Activated CD8-positive, alpha-beta memory T cell treated with anti-CD3 and anti-CD28 coated beads, Interleukin-2, amount 50 U/mL, for 48 hours (primary cell): ENCODE data around the gene HNF4A.
"Not testable (repeated sequence)": the region's sequence is repeated elsewhere in the genome, so short reads cannot be mapped to it uniquely, and the experiment has no call there.

Experiments used
- DNase-seq: peaks from one replicate; pipeline ENCODE4 v3.0.0-alpha.2; 2020

HNF4A gene

DNA sequence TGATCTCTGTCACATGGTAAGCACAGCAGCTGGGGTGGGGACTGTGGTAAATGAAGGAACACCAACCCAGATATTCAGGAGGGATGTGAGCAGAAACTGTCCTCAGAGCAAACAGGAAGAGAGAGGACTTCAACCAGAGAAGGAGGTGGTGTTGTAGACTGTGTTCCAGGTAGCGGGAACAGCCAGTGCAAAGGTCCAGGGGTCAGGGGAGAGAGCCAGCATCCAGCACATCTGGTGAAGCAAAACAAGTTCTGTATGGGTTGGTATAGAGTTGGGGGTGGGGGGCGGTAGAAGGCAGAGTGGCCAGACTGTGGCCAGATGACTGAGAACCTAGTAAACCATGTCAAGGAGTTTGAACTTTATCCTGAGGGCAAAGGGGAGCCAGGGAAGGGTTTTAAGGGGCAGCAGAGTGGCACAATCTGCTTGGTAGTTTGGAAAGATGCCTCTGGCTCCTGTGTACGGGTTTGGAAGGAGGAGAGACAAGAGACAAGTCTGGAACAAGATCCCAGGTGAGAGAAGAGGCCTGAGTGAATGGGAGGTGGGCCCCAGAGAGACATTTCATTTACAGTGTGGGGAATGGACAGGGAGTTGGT, 92.4 kb downstream of the HNF4A start:
- DNase-seq: no peak

DNA sequence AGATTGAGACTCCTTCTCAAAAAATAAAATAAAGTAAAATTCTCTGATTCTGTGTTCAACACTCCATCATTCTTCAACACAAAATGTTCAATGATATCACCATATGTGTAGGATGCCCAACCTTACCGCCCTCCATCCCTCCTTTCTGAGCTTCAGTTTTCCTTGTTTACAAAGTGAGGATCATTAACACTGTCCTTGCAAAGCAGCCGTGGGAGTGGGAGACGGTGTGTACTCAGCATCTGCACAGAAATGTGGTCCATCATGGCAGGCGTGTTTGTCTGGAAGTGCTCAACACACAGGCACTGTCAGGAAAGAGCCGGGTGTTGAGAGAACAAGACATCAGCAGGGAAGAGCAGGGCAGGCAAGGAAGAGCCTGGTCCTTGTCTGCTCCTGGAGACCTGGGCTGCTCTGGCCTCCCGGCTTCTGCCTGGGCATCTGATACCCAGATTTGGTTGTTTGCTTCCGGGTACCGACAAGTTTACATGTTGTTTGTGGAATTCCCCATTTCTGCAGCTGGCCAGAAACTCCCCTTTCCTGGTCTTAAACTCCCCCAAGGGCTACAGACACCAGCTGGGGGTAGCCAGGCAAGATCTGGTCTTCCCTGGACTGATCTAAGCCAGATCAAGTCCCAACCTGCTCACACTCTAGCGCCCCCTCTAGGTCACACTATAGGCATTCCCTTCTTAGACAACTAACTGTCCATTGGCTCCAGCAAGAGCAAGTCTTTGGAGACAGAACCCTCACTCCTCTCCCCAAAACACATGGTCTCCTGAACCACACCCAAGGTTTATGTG, 93.5 kb downstream of the HNF4A start:
- no peak for DNase-seq

DNA sequence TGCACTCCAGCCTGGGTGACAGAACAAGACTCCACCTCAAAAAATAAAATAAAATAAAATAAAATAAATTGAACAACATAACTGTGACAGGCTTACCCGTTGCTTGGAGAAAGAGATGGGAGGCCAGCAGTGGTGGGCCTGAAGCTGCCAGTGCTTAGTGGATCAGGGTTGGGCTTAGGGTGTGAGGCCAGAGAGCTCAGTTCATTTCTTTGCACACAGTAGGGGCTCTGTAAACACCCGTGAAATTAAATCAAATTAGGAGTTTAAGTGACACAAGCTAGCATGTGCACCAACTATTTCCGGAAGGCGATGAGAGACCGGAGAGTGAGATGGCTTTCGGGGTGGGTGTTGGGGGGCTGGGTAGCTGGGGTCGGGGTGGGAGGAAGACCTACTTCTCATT, 94.4 kb downstream of the HNF4A start:
- no peak for DNase-seq

DNA sequence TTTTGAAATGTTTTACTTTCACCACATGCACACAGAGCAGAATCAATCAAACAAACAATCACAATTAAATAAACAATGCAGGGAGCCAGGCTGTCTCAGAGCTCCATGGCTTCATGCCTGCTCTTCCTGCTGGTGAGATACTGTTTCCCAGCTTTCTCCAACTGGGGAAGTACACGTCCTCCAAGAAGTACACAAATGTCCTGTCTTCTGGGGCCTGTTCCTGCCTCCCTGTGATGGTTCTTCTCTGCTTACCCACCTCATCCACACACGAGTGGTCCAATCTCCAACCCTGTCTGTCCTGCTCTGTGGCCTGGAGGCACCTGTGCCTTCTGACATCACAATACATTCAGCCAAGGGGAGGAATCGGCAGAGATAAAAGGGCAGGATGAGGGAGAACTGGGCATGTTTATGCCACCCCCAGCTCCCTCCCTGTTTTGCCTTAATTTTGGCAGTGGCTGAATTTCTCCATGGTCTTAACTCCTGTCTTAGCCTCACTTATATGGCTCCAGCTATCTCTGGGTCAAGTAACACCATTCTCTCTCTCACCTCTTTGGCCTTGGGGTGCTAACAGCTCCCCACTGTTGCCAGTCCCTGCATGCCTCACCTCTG, 94.9 kb downstream of the HNF4A start:
- no peak for DNase-seq

DNA sequence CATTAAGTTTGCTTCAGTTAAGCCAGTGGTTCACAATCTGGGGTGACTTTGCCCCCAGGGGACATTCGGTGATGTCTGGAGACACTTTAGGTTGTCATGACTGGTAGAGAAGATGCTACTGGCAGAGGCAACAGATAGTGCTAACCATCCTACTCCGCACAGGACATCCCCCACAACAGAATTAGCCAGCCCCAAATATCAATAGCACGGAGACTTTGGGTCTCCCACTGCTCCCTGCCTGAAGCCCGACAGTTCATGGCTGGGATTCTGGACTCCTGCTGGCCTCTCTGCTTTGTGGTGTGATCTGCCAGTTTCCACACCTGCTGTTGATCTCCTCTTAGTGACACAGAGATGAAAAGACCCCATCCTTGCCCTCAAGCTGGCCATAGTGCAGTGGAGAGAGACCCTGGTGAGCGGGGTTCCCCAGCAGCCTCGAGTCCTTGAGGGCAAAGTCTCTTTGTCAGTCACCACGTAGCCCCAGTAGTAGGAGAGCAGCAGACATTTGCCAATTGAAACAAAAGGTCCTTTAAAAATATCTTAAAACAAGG, 95.5 kb downstream of the HNF4A start:
- DNase-seq: no peak

- no peak for DNase-seq
Measured at GRCh38 chr20:44454306-44454963, 98.9 kb downstream of the HNF4A start.

DNA sequence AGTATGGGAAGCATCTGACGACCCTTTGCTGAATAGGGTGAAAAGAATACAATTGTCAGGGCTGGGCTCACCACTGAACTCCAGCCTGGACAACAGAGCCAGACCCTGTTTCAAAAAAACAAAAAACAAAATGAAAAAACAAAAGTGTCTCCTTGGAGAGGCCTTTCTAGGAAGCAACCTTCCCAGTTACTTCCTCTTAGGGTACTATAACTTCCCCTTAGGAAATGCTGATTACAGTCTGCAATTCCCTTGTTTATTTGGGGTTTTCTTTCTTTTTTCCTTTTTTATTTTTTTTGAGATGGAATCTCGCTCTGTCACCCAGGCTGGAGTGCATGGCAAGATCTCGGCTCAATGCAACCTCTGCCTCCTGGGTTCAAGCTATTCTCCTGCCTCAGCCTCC, 99.6 kb downstream of the HNF4A start:
- DNase-seq: no peak

DNA sequence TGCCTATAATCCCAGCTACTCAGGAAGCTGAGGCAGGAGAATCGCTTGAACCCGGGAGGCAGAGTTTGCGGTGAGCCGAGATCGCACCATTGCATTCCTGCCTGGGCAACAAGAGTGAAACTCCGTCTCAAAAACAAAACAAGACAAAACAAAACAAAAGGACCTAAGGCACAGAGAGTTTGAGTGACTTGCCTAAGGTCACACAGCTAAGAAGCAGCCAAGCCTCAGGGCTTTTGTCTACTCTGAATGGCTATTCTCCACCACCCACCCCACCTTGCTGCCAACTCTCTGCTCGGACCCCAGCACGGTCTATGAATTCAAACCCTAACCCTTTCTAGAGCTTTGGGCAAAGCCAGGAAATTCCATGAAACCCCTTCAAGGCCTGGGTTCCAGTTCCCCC, 101.1 kb downstream of the HNF4A start:
- no peak for DNase-seq

- DNase-seq: no peak
Measured at GRCh38 chr20:44457016-44457415, 101.5 kb downstream of the HNF4A start.

DNA sequence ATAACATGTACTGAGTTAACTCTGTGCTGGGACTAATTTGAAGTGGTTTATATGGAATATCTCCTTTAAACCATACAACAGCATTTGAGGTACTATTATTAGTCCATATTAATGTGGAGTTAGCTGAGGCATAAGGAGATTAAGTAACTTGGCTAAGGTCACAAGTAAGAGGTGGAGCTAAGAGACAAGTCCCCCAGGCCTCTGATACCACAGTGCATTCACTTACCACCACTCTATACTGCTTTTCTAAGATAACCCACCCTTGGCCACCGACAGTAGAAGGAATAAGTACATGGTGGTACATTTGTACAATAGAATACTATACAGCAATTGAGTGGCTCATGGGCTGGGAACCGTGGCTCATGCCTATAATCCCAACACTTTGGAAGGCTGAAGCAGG, 103.8 kb downstream of the HNF4A start:
- DNase-seq: no peak

GRCh38 chr20:44460795-44461141, 105.3 kb downstream of the HNF4A start:
- no peak for DNase-seq

DNA sequence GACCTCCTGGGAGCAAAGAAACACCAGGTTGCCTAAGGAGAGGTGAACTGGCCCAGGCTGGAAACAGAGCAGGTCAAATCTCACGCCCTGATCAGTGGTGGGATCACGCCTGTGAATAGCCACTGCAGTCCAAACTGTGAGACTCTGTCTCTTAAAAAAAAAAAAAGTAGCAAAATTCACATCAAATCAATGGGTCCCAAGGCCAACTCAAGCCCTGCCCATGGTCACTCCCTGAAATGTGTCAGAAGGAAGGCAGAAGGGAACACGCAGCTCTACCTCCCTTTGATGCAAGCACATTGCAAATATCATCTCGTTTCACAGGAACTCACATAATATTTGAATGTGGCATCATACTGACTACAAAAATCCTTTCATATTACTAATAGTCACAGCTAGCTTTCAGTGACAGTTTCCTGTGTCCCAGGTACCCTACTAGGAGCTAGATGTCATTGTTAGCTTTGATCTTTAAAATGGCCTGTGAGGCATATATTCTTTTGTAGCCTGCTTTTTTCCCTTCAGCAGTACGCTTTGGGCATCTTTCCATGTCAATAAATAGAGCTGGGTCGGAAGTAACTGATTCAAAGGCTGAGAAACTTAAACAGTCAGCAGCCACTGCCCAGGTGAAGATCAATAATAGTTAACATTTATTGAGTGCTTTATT, 105.8 kb downstream of the HNF4A start:
- DNase-seq: no peak

DNA sequence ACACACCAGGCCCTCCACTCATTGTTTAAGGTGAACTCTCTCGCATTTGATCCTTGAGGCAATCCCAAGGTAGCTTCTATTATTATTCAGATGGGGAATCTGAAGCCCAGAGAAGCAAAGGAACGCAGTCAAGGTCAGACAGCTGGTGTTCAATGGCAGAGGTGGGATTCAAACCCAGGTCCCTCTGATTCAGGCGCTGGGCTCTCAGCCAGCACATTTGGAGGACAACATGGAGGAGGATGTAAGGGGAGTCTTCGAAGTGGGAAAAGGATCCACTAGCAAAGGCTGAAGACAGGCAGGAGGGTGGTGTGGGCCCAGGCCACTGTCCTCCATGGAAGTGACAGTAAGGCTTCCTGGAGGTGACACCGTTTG, 106.3 kb downstream of the HNF4A start:
- DNase-seq: no peak

GRCh38 chr20:44463466-44463865, 108.0 kb downstream of the HNF4A start:
- no peak for DNase-seq

DNA sequence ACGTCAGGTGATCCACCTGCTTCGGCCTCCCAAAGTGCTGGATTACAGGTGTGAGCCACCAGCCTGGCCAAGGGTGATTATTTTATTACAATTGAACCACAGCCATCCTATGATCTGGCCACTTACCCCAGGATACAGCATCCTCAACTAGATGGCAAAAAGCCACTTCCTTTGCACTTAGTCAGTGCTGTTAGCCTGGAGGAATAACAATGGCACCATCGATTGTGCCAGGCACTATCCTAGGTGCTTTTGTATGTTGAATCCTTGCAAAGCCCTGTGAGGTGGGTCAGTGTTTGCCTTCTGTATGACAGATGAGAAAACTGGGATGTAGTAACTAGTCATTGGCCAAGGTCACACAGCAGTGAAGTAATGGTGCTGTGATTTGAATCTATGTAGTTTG, 109.0 kb downstream of the HNF4A start:
- DNase-seq: no peak

DNA sequence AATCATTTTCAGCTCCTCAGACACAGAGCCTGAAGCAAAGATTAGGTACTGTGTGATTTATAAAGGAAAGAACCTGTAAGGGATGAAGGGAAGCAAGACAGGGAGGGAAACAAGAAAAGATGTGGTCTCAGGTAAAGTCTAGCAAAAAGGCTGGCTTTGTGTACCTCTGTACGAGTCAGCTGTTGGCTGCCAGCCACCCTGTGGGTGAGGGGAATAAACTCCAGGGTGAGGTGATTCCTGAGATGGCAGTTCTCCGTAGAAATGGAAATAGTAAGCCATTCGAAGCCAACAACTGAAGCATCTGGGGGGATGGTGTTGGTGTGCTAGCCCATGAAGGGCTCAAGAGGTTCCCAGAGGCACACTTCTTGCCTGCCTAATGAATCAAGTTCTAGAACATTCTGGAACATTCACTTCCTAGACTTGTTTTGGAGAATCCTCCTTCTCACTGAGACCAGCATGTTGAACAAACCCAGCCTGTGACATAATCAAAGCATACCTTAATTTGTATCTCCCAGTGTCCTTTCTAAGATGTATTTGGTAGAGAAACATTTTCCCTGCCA, 109.6 kb downstream of the HNF4A start:
- no peak for DNase-seq

DNA sequence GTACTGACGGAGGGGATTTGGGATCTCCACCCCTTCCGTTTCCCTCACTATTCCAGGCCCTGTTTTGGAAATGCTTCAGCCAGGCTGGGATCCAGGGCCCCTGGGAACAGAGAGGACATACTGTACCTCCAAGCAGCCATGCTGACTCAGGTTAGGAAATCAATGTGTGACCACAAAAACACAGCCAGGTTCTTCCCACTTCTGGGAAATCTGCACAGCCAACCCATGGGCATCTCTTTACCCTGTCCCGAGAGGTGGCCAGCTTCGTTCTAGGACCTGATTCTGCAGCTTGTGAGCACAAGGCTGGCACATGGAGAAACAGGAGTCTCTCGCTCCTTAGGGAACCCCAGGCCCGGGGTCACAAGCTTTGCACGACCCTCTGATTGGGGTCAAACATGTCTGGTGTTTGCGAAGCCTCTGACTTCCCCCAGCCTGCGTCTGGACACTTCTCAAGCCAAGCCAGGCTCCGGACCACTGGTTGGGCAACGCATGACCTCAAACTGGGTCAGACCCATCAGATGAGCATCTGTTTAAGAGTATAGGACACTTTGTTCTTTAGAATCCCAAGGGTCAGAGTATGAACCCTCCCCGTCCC, 111.9 kb downstream of the HNF4A start:
- DNase-seq: no peak

DNA sequence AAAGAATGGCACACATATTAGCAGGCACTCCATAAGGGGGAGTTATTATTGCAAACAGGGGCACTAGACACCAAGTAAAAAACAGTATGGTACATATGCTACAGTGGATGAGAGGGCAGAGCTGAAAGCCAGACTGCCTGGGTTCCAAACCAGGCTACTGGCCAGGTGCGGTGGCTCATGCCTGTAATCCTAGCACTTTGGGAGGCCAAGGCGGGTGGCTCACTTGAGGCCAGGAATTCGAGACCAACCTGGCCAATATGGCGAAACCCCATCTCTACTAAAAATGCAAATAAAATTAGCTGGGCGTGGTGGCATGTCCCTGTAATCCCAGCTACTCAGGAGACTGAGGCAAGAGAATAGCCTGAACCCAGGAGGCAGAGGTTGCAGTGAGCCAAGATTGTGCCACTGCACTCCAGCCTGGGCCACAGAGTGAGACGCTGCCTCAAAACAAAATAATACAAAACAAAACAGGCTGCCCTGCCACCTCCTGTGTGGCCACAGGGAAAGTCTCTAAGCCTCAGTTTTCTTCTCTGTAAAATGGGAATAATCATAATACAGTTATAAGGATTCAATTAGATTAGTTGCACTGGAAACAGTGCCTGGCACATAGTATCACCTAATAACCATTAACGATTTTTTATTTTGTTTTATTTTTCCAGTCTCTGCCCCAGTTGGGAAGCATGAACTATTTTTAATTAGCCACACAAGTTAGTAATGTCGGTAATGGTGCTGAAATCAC, 112.7 kb downstream of the HNF4A start:
- DNase-seq: no peak

- DNase-seq: no peak
Measured at GRCh38 chr20:44470327-44470726, 114.8 kb downstream of the HNF4A start.

DNA sequence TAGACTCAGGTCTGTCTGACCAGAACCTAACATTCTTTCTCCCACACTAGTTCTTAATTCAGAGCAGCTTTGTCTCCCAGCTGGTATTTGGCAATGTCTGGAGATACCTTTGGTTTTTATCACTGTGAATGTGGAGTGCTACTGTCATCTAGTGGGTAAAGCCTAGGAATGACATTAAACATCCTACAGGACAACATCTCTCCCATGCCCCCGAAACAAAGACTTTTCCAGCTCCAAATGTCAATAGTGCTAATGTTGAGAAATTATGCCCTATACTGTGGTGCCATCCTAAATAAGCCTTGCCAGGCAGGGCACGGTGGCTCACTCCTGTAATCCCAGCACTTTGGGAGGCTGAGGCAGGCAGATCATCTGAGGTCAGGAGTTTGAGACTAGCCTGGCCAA, 116.0 kb downstream of the HNF4A start:
- no peak for DNase-seq

DNA sequence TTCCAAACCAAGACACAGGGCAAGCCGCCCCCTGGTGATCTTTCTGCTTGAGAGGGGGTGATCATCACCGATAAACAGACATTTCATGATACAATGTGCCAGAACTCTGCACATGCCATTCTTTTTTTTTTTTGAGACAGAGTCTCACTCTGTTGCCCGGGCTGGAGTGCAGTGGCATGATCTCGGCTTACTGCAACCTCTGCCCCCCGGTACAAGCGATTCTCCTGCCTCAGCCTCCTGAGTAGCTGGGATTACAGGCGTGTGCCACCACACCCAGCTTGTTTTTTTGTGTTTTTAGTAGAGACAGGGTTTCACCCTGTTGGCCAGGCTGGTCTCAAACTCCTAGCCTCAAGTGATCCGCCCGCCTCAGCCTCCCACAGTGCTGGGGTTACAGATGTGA, 116.8 kb downstream of the HNF4A start:
- DNase-seq: not testable (repeated sequence)

GRCh38 chr20:44475372-44475693, 119.8 kb downstream of the HNF4A start:
- DNase-seq: no peak
